ENCODE data around the gene PIAS1. TPM values are rescaled to one million over a fixed set of nuclear protein-coding genes. Genes with fewer than 3 reads are reported as not detected.
"Not testable (repeated sequence)": the region's sequence is repeated elsewhere in the genome, so short reads cannot be mapped to it uniquely, and the experiment has no call there.

The PIAS1 gene
- total RNA-seq, 1 experiment from 2014 or later, result 3.6 TPM

- in situ Hi-C loops (cut with HindIII; ENCODE audit: low pct_unique_long_range_greater_than_20kb, low sequenced_read_pairs), result no loop called here
- no peak for DNase-seq (ENCODE audit: low read depth)
These were observed 164.2 kb downstream of the PIAS1 start for GRCh38 chr15:68218331-68218730.

GRCh38 chr15:68218847-68219798, 165.0 kb downstream of the PIAS1 start:
- in situ Hi-C loops (cut with HindIII; ENCODE audit: low pct_unique_long_range_greater_than_20kb, low sequenced_read_pairs), result no loop called here
- no peak for DNase-seq (ENCODE audit: low read depth)

- in situ Hi-C loops (cut with HindIII; ENCODE audit: low pct_unique_long_range_greater_than_20kb, low sequenced_read_pairs), result no loop called here
These were observed 166.4 kb downstream of the PIAS1 start for GRCh38 chr15:68220489-68220888.

GRCh38 chr15:68220967-68221366, 166.9 kb downstream of the PIAS1 start:
- in situ Hi-C loops (cut with HindIII; ENCODE audit: low pct_unique_long_range_greater_than_20kb, low sequenced_read_pairs), result no loop called here
- no peak for DNase-seq (ENCODE audit: low read depth)

More at GRCh38 chr15:68220489-68220888, 166.4 kb downstream of the PIAS1 start:
- DNase-seq (ENCODE audit: low read depth), result no peak

- in situ Hi-C loops (cut with HindIII; ENCODE audit: low pct_unique_long_range_greater_than_20kb, low sequenced_read_pairs); DNase-seq (ENCODE audit: low read depth): not testable (repeated sequence)
These were observed 167.7 kb downstream of the PIAS1 start for GRCh38 chr15:68221530-68222431.

GRCh38 chr15:68222432-68222743, 168.3 kb downstream of the PIAS1 start:
- DNase-seq (ENCODE audit: low read depth); in situ Hi-C loops (cut with HindIII; ENCODE audit: low pct_unique_long_range_greater_than_20kb, low sequenced_read_pairs): not testable (repeated sequence)

- in situ Hi-C loops (cut with HindIII; ENCODE audit: low pct_unique_long_range_greater_than_20kb, low sequenced_read_pairs), result no loop called here
- DNase-seq (ENCODE audit: low read depth), result no peak
These were observed 169.1 kb downstream of the PIAS1 start for GRCh38 chr15:68223171-68223570.

- no peak for DNase-seq (ENCODE audit: low read depth)
- in situ Hi-C loops (cut with HindIII; ENCODE audit: low pct_unique_long_range_greater_than_20kb, low sequenced_read_pairs), result no loop called here
These were observed 170.0 kb downstream of the PIAS1 start for GRCh38 chr15:68224108-68224507.

GRCh38 chr15:68224546-68225250, 170.6 kb downstream of the PIAS1 start:
- no peak for DNase-seq (ENCODE audit: low read depth)
- in situ Hi-C loops (cut with HindIII; ENCODE audit: low pct_unique_long_range_greater_than_20kb, low sequenced_read_pairs), result no loop called here

- in situ Hi-C loops (cut with HindIII; ENCODE audit: low pct_unique_long_range_greater_than_20kb, low sequenced_read_pairs); DNase-seq (ENCODE audit: low read depth): not testable (repeated sequence)
These were observed 171.3 kb downstream of the PIAS1 start for GRCh38 chr15:68225442-68225841.

GRCh38 chr15:68227643-68228142, 173.6 kb downstream of the PIAS1 start:
- no peak for DNase-seq (ENCODE audit: low read depth)
- in situ Hi-C loops (cut with HindIII; ENCODE audit: low pct_unique_long_range_greater_than_20kb, low sequenced_read_pairs), result no loop called here

- DNase-seq (ENCODE audit: low read depth), result peak; percentile 13
- in situ Hi-C loops (cut with HindIII; ENCODE audit: low pct_unique_long_range_greater_than_20kb, low sequenced_read_pairs), result no loop called here
These were observed 174.2 kb downstream of the PIAS1 start for GRCh38 chr15:68228143-68228970.

- in situ Hi-C loops (cut with HindIII; ENCODE audit: low pct_unique_long_range_greater_than_20kb, low sequenced_read_pairs), result no loop called here
- no peak for DNase-seq (ENCODE audit: low read depth)
These were observed 174.9 kb downstream of the PIAS1 start for GRCh38 chr15:68228971-68229385.

- DNase-seq (ENCODE audit: low read depth), result peak; percentile 84
- in situ Hi-C loops (cut with HindIII; ENCODE audit: low pct_unique_long_range_greater_than_20kb, low sequenced_read_pairs), result no loop called here
These were observed 175.5 kb downstream of the PIAS1 start, which contains the start of gene CLN6 for GRCh38 chr15:68229386-68230156. Gene CLN6, minus strand, starts transcription at chr15:68229728. Its CDS starts 144 bp downstream, at chr15:68229584.

- DNase-seq (ENCODE audit: low read depth), result no peak
- in situ Hi-C loops (cut with HindIII; ENCODE audit: low pct_unique_long_range_greater_than_20kb, low sequenced_read_pairs), result no loop called here
These were observed 176.3 kb downstream of the PIAS1 start for GRCh38 chr15:68230157-68231100.
